H1 (cell line): ENCODE data around the gene IVL. TPM values are rescaled to one million over a fixed set of nuclear protein-coding genes. Genes with fewer than 3 reads are reported as not detected.

Source experiments
- CTCF ChIA-PET: fragments of 300-600 bp; sonication (Branson Sonifier 250); formaldehyde crosslinking; loops from one replicate; lab custom pipeline; 2021; ENCODE audit not compliant: partially characterized antibody; lab: Charles Lee
- POLR2A ChIA-PET: fragments of 300-600 bp; sonication (Branson Sonifier 250); formaldehyde crosslinking; loops from one replicate; lab custom pipeline; 2021; ENCODE audit warnings: inconsistent platforms; ENCODE audit not compliant: partially characterized antibody; lab: Charles Lee
- DNase-seq, 2 experiments: peaks; one replicate each; pipeline versions ENCODE4 v3.0.0 to v3.0.0-alpha.2; 2010 to 2022; ENCODE audit warnings: low spot score in 2 of 2, low read depth in 1 of 2, mixed read lengths in 1 of 2
- FAIRE-seq: peaks from 2 replicates; lab custom pipeline; 2011; peaks lifted over from hg19 to GRCh38; lab: Jason Lieb, UNC
- H2AFZ ChIP-seq: 2 replicates; pipeline ENCODE4 v1.8.1; 2012; ENCODE audit warnings: low read length, inconsistent platforms
- H2AK5ac ChIP-seq: 2 replicates; pipeline ENCODE4 v1.6.1; 2013; ENCODE audit warnings: low read depth, low read length
- H2BK120ac ChIP-seq: replicated peaks from 2 replicates; pipeline ENCODE3; 2013; ENCODE audit warnings: low read depth, low read length, inconsistent platforms
- H2BK12ac ChIP-seq: 2 replicates; pipeline ENCODE4 v1.6.1; 2013; ENCODE audit warnings: low read depth, low read length
- H2BK15ac ChIP-seq: 2 replicates; pipeline ENCODE4 v1.6.1; 2013; ENCODE audit warnings: low read length
- H2BK20ac ChIP-seq: 2 replicates; pipeline ENCODE4 v1.6.1; 2013; ENCODE audit warnings: low read length
- H2BK5ac ChIP-seq: 2 replicates; pipeline ENCODE4 v1.6.1; 2013; ENCODE audit warnings: low read depth, low read length
- H3K14ac ChIP-seq: 2 replicates; pipeline ENCODE4 v1.6.1; 2013; ENCODE audit warnings: inconsistent platforms; ENCODE audit not compliant: insufficient read length
- H3K18ac ChIP-seq: 2 replicates; pipeline ENCODE4 v1.6.1; 2013; ENCODE audit warnings: low read length; ENCODE audit errors: extremely low read depth
- H3K23ac ChIP-seq: 2 replicates; pipeline ENCODE4 v1.6.1; 2013; ENCODE audit warnings: inconsistent platforms; ENCODE audit not compliant: insufficient read length
- H3K23me2 ChIP-seq: 2 replicates; pipeline ENCODE4 v1.6.1; 2013; ENCODE audit warnings: low read depth, low read length
- H3K27ac ChIP-seq: 2 replicates; pipeline ENCODE4 v1.6.1; 2011; ENCODE audit warnings: low read depth, low read length, inconsistent platforms
- H3K27me3 ChIP-seq, 4 experiments: replicated peaks in 1 of 4; 1 replicate in 1 of 4; 2 replicates in 3 of 4; pipeline versions ENCODE4 v1.6.1 to v1.8.1; 2011 to 2013; ENCODE audit warnings: low read length in 3 of 4, mild to moderate bottlenecking in 3 of 4, inconsistent platforms in 2 of 4, mixed read lengths in 2 of 4, moderate library complexity in 1 of 4; ENCODE audit not compliant: control insufficient read depth in 3 of 4, insufficient read depth in 3 of 4; ENCODE audit errors: extremely low read depth in 1 of 4
- H3K36me3 ChIP-seq, 4 experiments: 2 replicates each; pipeline versions ENCODE4 v1.6.1 to v1.8.1; 2011 to 2013; ENCODE audit warnings: mild to moderate bottlenecking in 4 of 4, low read length in 3 of 4, moderate library complexity in 2 of 4, control low read depth in 1 of 4, inconsistent platforms in 1 of 4; ENCODE audit not compliant: insufficient read depth in 4 of 4, control insufficient read depth in 2 of 4
- H3K4ac ChIP-seq: replicated peaks from 2 replicates; pipeline ENCODE3; 2013; ENCODE audit warnings: low read length, low read depth, mixed read lengths, inconsistent platforms; ENCODE audit not compliant: insufficient read length
- H3K4me1 ChIP-seq, 4 experiments: replicated peaks in 1 of 4; 1 replicate in 1 of 4; 2 replicates in 3 of 4; pipeline versions ENCODE4 v1.6.1 to v1.8.1; 2011 to 2013; ENCODE audit warnings: low read length in 3 of 4, inconsistent platforms in 2 of 4, mixed read lengths in 1 of 4; ENCODE audit not compliant: insufficient read depth in 4 of 4, control insufficient read depth in 3 of 4
- H3K4me2 ChIP-seq, 2 experiments: 2 replicates each; pipeline versions ENCODE4 v1.6.1 to v1.8.1; 2011 to 2013; ENCODE audit warnings: low read depth in 2 of 2, low read length in 2 of 2, control low read depth in 1 of 2, inconsistent platforms in 1 of 2, mild to moderate bottlenecking in 1 of 2; ENCODE audit not compliant: insufficient read depth in 1 of 2
- H3K4me3 ChIP-seq, 4 experiments: fragments of 200-600, 300-600 bp in 1 of 4; sonication (generic), shearing (Covaris generic), sonication (Bioruptor Twin) in 1 of 4; 2 replicates each; pipeline versions ENCODE4 v1.5.1 to v1.8.1; 2011 to 2016; ENCODE audit warnings: low read length in 4 of 4, low read depth in 3 of 4, control low read depth in 2 of 4, inconsistent platforms in 2 of 4, mild to moderate bottlenecking in 2 of 4, mixed read lengths in 1 of 4, moderate library complexity in 1 of 4; ENCODE audit not compliant: insufficient read depth in 2 of 4; ENCODE audit errors: extremely low read depth in 1 of 4
- H3K56ac ChIP-seq: replicated peaks from 2 replicates; pipeline ENCODE3; 2013; ENCODE audit warnings: low read depth, mild to moderate bottlenecking, mixed read lengths, low read length, inconsistent platforms; ENCODE audit not compliant: insufficient read length
- H3K79me1 ChIP-seq: 2 replicates; pipeline ENCODE4 v1.6.1; 2013; ENCODE audit warnings: low read depth, low read length, control low read depth
- H3K79me2 ChIP-seq, 2 experiments: 2 replicates each; pipeline versions ENCODE4 v1.6.1 to v1.8.1; 2012 to 2013; ENCODE audit warnings: low read length in 2 of 2, mild to moderate bottlenecking in 2 of 2, inconsistent platforms in 1 of 2; ENCODE audit not compliant: insufficient read depth in 2 of 2, control insufficient read depth in 1 of 2
- H3K9ac ChIP-seq, 4 experiments: replicated peaks in 1 of 4; 1 replicate in 1 of 4; 2 replicates in 3 of 4; pipeline versions ENCODE4 v1.6.1 to v1.8.1; 2011 to 2013; ENCODE audit warnings: low read depth in 3 of 4, low read length in 3 of 4, control low read depth in 2 of 4, mild to moderate bottlenecking in 2 of 4, moderate library complexity in 2 of 4, inconsistent platforms in 1 of 4; ENCODE audit errors: extremely low read depth in 1 of 4
- H3K9me3 ChIP-seq, 2 experiments: 2 replicates each; pipeline versions ENCODE4 v1.6.1 to v1.8.1; 2012 to 2013; ENCODE audit warnings: mild to moderate bottlenecking in 2 of 2, moderate library complexity in 2 of 2, control low read depth in 1 of 2, inconsistent platforms in 1 of 2, low read depth in 1 of 2, low read length in 1 of 2, mixed read lengths in 1 of 2; ENCODE audit not compliant: insufficient read depth in 2 of 2
- H4K20me1 ChIP-seq, 2 experiments: replicated peaks in 1 of 2; 2 replicates each; pipeline versions ENCODE3 to v1.8.1; 2011 to 2013; ENCODE audit warnings: inconsistent platforms in 2 of 2, low read length in 2 of 2, mild to moderate bottlenecking in 1 of 2; ENCODE audit not compliant: insufficient read depth in 2 of 2, control insufficient read depth in 1 of 2
- H4K5ac ChIP-seq: 2 replicates; pipeline ENCODE4 v1.6.1; 2013; ENCODE audit warnings: low read length, low read depth, mixed read lengths, inconsistent platforms; ENCODE audit not compliant: insufficient read length
- H4K8ac ChIP-seq: 2 replicates; pipeline ENCODE4 v1.8.0; 2013; ENCODE audit warnings: mild to moderate bottlenecking, moderate library complexity, low read length, inconsistent platforms; ENCODE audit not compliant: insufficient read depth; ENCODE audit errors: extremely low read depth
- H4K91ac ChIP-seq: replicated peaks from 2 replicates; pipeline ENCODE3; 2013; ENCODE audit warnings: low read length, mixed read lengths, inconsistent platforms; ENCODE audit not compliant: insufficient read length
- KDM4A ChIP-seq: IDR thresholded peaks from one replicate; pipeline ENCODE4 v1.7.1; 2012; ENCODE audit warnings: low read depth, mild to moderate bottlenecking, moderate library complexity, low read length, inconsistent platforms; ENCODE audit not compliant: severe bottlenecking
- SP2 ChIP-seq: IDR thresholded peaks from 2 replicates; pipeline ENCODE4 v1.6.1; 2012; ENCODE audit warnings: mild to moderate bottlenecking, low read length, inconsistent platforms
- TAF7 ChIP-seq: optimal IDR thresholded peaks from 2 replicates; pipeline ENCODE3; 2011; ENCODE audit warnings: low read depth, mild to moderate bottlenecking, inconsistent platforms, low read length, moderate library complexity, borderline replicate concordance
- TEAD4 ChIP-seq: IDR thresholded peaks from 2 replicates; pipeline ENCODE4 v1.6.1; 2012; ENCODE audit warnings: low read depth, low read length, inconsistent platforms, mixed read lengths
- USF2 ChIP-seq: IDR thresholded peaks from 2 replicates; pipeline ENCODE4 v1.6.1; 2011; ENCODE audit warnings: low read length, improper control_type of control experiment
- WGBS, 2 experiments: shearing (Covaris generic) in 1 of 2; methylation state at CpG; one replicate each; pipeline versions ENCODE4 v1.1.6 to v1.1.7; 2013 to 2015; ENCODE audit warnings: low lambda C conversion rate in 2 of 2, mixed read lengths in 2 of 2, inconsistent platforms in 1 of 2, low coverage in 1 of 2, missing lambda C conversion rate in 1 of 2; ENCODE audit not compliant: insufficient replicate concordance in 2 of 2, insufficient coverage in 1 of 2, insufficient read length in 1 of 2; ENCODE audit errors: extremely low coverage in 1 of 2, missing lambda C conversion rate in 1 of 2; 5-methylcytosine and 5-hydroxymethylcytosine counted together
- polyA plus RNA-seq, 7 experiments: library from polyadenylated mRNA; depleted of rRNA in 3 of 7; stranded (reverse) in 5 of 7; unstranded in 2 of 7; fragments of >200 nt in 5 of 7; fragments of 200-250 nt in 2 of 7; gene quantifications; 1 replicate in 5 of 7; 2 replicates in 1 of 7; 4 replicates in 1 of 7; pipeline versions ENCODE4 v1.2.1 to v1.2.3, GENCODE V29; 2011 to 2013; ENCODE audit warnings: missing spikeins in 2 of 7, mixed read lengths in 2 of 7
- total RNA-seq: library from RNA; stranded (reverse); fragmentation: NEBNext Ultra II Directional; extraction: Animal tissue kit (Norgen Biotek cat#: 25700); gene quantifications from 2 replicates; pipeline ENCODE4 v1.2.1, GENCODE V29; 2021

IVL gene
- total and polyA plus RNA-seq, 2 of the 8 experiments (the other 6 are each of a cell fraction or from before 2014, with no cell fraction given): not detected

GRCh38 chr1:152884506-152884905, 23.8 kb upstream of the IVL start:
- H3K36me3 ChIP-seq: no peaks in the 10 kb centered on the region
- H3K79me1 ChIP-seq: no peaks in the 10 kb centered on the region
- H3K18ac ChIP-seq: no peak overlapping the region
- no peak overlapping the region for H2AK5ac ChIP-seq
- H4K20me1 ChIP-seq: no peaks in the 10 kb centered on the region
- no peak overlapping the region for H3K4ac ChIP-seq
- no peak overlapping the region for H4K8ac ChIP-seq
- ChIA-PET CTCF (interaction anchor here (1.1 kb wide), 1 partner anchor 308 kb away, joined by 3 read pairs; no protein-coding TSS in a partner anchor), POLR2A (no interaction called here)
- no peak overlapping the region for H2BK12ac ChIP-seq
- no peak overlapping the region for H2BK120ac ChIP-seq
- H2AFZ ChIP-seq: no peak overlapping the region
- H3K9ac ChIP-seq: no peak overlapping the region
- peaks cover 3 to 6% of the 10 kb centered on the region in 2 experiments; a peak in 2 of 4 replicates for H3K9me3 ChIP-seq
- TF ChIP-seq USF2 (no peak), SP2 (no peak), TEAD4 (no peak), TAF7 (no peak), KDM4A (no peak)
- H2BK15ac ChIP-seq: no peak overlapping the region
- H3K56ac ChIP-seq: no peak overlapping the region
- H3K27me3 ChIP-seq: no peaks in the 10 kb centered on the region
- no peak overlapping the region for H3K4me2 ChIP-seq
- DNase-seq (no peak), FAIRE-seq (no peak)
- WGBS, 2 experiments: 92% methylated on average over 1 of the region's 1 CpG; no CpG with 5 or more reads in 1 of the 2 experiments
- no peaks in the 10 kb centered on the region for H3K4me1 ChIP-seq
- H3K4me3 ChIP-seq: no peak overlapping the region
- no peak overlapping the region for H3K23ac ChIP-seq
- no peak overlapping the region for H4K5ac ChIP-seq
- H3K14ac ChIP-seq: no peak overlapping the region
- no peak overlapping the region for H4K91ac ChIP-seq
- no peak overlapping the region for H2BK5ac ChIP-seq
- no peak overlapping the region for H3K27ac ChIP-seq
- H2BK20ac ChIP-seq: no peak overlapping the region
- no peaks in the 10 kb centered on the region for H3K79me2 ChIP-seq
- H3K23me2 ChIP-seq: no peaks in the 10 kb centered on the region
